ENCODE results near the gene KIAA1328. TPM values are rescaled to one million over a fixed set of nuclear protein-coding genes. Genes with fewer than 3 reads are reported as not detected.

KIAA1328 gene
- total and polyA plus RNA-seq, 2 experiments from 2014 or later: 3.3 to 12.5 TPM

DNA sequence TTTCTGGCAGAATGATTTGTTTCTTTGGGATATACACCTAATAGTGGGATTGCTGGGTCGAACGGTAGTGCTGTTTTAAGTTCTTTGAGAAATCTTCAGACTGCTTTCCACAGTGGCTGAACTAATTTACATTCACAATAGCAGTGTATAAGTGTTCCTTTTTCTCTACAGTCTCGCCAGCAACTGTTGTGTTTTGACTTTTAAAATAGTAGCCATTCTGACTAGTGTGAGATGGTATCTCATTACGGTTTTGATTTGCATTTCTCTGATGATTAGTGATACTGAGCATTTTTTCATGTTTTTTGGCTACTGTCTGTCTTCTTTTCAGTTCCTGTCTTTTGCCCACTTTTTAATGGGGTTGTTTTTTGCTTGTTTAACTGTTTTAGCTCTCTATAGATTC is 306.2 kb downstream of the KIAA1328 start:
- H3K4me2 ChIP-seq: no peak overlapping the region
- no peak for DNase-seq (ENCODE audit: low spot score)
- H4K20me1 ChIP-seq (ENCODE audit: insufficient read depth, poor library complexity, severe bottlenecking): no peaks in the 10 kb centered on the region
- no peak overlapping the region for H3K4me3 ChIP-seq
- no peak overlapping the region for H2AFZ ChIP-seq
- 96% methylated on average over 4 of the region's 4 CpGs for WGBS (ENCODE audit: low lambda C conversion rate, missing lambda C conversion rate)
- TF ChIP-seq, protein P1, sequence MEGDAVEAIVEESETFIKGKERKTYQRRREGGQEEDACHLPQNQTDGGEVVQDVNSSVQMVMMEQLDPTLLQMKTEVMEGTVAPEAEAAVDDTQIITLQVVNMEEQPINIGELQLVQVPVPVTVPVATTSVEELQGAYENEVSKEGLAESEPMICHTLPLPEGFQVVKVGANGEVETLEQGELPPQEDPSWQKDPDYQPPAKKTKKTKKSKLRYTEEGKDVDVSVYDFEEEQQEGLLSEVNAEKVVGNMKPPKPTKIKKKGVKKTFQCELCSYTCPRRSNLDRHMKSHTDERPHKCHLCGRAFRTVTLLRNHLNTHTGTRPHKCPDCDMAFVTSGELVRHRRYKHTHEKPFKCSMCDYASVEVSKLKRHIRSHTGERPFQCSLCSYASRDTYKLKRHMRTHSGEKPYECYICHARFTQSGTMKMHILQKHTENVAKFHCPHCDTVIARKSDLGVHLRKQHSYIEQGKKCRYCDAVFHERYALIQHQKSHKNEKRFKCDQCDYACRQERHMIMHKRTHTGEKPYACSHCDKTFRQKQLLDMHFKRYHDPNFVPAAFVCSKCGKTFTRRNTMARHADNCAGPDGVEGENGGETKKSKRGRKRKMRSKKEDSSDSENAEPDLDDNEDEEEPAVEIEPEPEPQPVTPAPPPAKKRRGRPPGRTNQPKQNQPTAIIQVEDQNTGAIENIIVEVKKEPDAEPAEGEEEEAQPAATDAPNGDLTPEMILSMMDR (IDR thresholded peaks at IDR 0.05; ENCODE audit: poor library complexity): no peak
- no peak for TF ChIP-seq EZH2phosphoT487 (IDR thresholded peaks at IDR 0.05; ENCODE audit: low read depth, severe bottlenecking, unreplicated experiment)
- TF ChIP-seq EZH2 (IDR thresholded peaks at IDR 0.05; ENCODE audit: borderline replicate concordance): no peak
- no peak overlapping the region for H3K27ac ChIP-seq
- no peaks in the 10 kb centered on the region for H3K27me3 ChIP-seq
- H3K9me2 ChIP-seq (replicated peaks; ENCODE audit: insufficient read depth): no peaks in the 10 kb centered on the region
- no peaks in the 10 kb centered on the region for H3K9me3 ChIP-seq (ENCODE audit: low read depth)
- no peaks in the 10 kb centered on the region for H3K79me2 ChIP-seq
- no peaks in the 10 kb centered on the region for H3K4me1 ChIP-seq (ENCODE audit: insufficient read depth)
- H3K36me3 ChIP-seq (replicated peaks; ENCODE audit: insufficient read depth, low read depth): no peaks in the 10 kb centered on the region

DNA sequence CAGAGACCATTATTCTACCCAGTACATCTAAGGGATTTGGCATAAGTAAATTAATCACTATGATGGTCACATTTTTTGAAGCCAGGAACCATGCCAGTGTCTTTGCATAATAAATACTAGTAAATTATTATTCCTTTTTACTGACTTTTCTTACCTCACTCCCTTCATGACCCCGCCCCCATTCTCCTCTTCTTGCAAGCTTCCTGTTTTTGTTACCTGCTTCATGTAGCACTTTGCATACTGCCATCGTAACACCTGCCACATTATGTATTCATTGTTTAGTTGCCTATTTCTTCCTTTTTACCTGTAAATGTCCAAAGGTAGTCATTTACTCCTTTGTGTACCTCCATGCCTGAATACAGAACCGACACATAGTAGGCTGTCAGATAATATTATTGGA is 309.5 kb downstream of the KIAA1328 start:
- Histone ChIP-seq H3K9me2 (replicated peaks; ENCODE audit: insufficient read depth) (no peaks in the 10 kb centered on the region), H2AFZ (no peak overlapping the region), H3K4me3 (no peak overlapping the region), H3K36me3 (replicated peaks; ENCODE audit: insufficient read depth, low read depth) (no peaks in the 10 kb centered on the region), H3K4me2 (no peak overlapping the region), H3K79me2 (no peaks in the 10 kb centered on the region), H3K27me3 (no peaks in the 10 kb centered on the region), H3K27ac (no peak overlapping the region), H3K4me1 (ENCODE audit: insufficient read depth) (no peaks in the 10 kb centered on the region), H4K20me1 (ENCODE audit: insufficient read depth, poor library complexity, severe bottlenecking) (no peaks in the 10 kb centered on the region), H3K9me3 (ENCODE audit: low read depth) (no peaks in the 10 kb centered on the region)
- no peak for DNase-seq (ENCODE audit: low spot score)
- TF ChIP-seq EZH2phosphoT487 (IDR thresholded peaks at IDR 0.05; ENCODE audit: low read depth, severe bottlenecking, unreplicated experiment) (no peak), EZH2 (IDR thresholded peaks at IDR 0.05; ENCODE audit: borderline replicate concordance) (no peak)
- TF ChIP-seq, protein P1 (IDR thresholded peaks at IDR 0.05; ENCODE audit: poor library complexity): no peak
- 94% methylated on average over 3 of the region's 3 CpGs for WGBS (ENCODE audit: low lambda C conversion rate, missing lambda C conversion rate)

DNA sequence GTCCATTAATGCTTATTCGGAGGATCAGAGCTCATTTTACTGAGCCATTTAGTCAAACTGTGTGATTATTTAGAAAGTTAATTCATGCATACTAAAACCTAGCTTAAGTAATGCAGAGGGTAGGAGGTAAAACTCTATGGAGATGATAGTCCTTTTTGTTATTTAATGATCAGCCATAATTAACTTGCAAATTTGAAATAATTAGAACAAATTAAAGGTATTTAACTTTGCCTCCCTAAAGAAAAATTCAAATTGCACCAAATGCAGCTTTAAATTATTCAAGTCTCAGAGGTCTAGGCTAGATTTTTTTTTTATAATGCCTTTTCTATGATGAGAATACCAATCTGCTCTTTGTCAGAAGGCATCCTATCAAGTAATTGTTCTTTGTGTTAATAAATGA is 310.9 kb downstream of the KIAA1328 start:
- WGBS (ENCODE audit: low lambda C conversion rate, missing lambda C conversion rate): 89% methylated on average over 1 of the region's 1 CpG
- DNase-seq (ENCODE audit: low spot score): no peak
- H3K4me1 ChIP-seq (ENCODE audit: insufficient read depth): no peaks in the 10 kb centered on the region

DNA sequence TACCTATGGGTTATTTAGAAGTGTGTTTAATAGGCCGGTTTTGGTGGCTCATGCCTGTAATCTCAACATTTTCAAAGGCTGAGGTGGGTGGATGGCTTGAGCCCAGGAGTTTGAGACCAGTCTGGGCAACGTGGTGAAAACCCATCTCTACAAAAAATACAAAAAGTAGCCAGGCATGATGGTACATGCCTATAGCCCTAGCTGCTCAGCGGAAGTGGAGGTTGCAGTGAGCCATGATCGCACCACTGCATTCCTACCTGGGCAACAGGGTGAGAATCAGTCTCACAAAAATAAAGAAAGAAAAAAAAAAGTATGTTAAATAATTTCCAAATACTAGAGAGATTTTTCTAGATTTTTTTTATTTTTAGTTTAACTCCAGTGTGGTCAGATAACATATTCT is 316.0 kb downstream of the KIAA1328 start:
- H3K4me1 ChIP-seq (ENCODE audit: insufficient read depth): no peaks in the 10 kb centered on the region
- no peaks in the 10 kb centered on the region for H3K9me2 ChIP-seq (replicated peaks; ENCODE audit: insufficient read depth)
- no peak overlapping the region for H3K4me3 ChIP-seq
- DNase-seq (ENCODE audit: low spot score): no peak
- no peak overlapping the region for H3K4me2 ChIP-seq
- H2AFZ ChIP-seq: no peak overlapping the region
- H3K27me3 ChIP-seq: no peaks in the 10 kb centered on the region
- H3K9me3 ChIP-seq (ENCODE audit: low read depth): no peaks in the 10 kb centered on the region
- H3K36me3 ChIP-seq (replicated peaks; ENCODE audit: insufficient read depth, low read depth): no peaks in the 10 kb centered on the region
- H3K27ac ChIP-seq: no peak overlapping the region
- 95% methylated on average over 4 of the region's 4 CpGs for WGBS (ENCODE audit: low lambda C conversion rate, missing lambda C conversion rate)
- no peaks in the 10 kb centered on the region for H3K79me2 ChIP-seq
- H4K20me1 ChIP-seq (ENCODE audit: insufficient read depth, poor library complexity, severe bottlenecking): no peaks in the 10 kb centered on the region
- TF ChIP-seq, protein P1 (IDR thresholded peaks at IDR 0.05; ENCODE audit: poor library complexity): no peak
- no peak for TF ChIP-seq EZH2 (IDR thresholded peaks at IDR 0.05; ENCODE audit: borderline replicate concordance)

More for the DNA sequence above, 310.9 kb downstream of the KIAA1328 start:
- TF ChIP-seq EZH2 (IDR thresholded peaks at IDR 0.05; ENCODE audit: borderline replicate concordance): no peak
- Histone ChIP-seq H3K4me2 (no peak overlapping the region), H3K9me3 (ENCODE audit: low read depth) (no peaks in the 10 kb centered on the region), H3K9me2 (replicated peaks; ENCODE audit: insufficient read depth) (no peaks in the 10 kb centered on the region), H3K36me3 (replicated peaks; ENCODE audit: insufficient read depth, low read depth) (no peaks in the 10 kb centered on the region), H2AFZ (no peak overlapping the region), H3K79me2 (no peaks in the 10 kb centered on the region), H3K4me3 (no peak overlapping the region), H4K20me1 (ENCODE audit: insufficient read depth, poor library complexity, severe bottlenecking) (no peaks in the 10 kb centered on the region), H3K27me3 (no peaks in the 10 kb centered on the region), H3K27ac (no peak overlapping the region)
